Osteocyte (in vitro differentiated cells): ENCODE data around the gene TBCK. TPM values are rescaled to one million over a fixed set of nuclear protein-coding genes. Genes with fewer than 3 reads are reported as not detected.
"Not testable (repeated sequence)": the region's sequence is repeated elsewhere in the genome, so short reads cannot be mapped to it uniquely, and the experiment has no call there.

Experiments
- DNase-seq: peaks from one replicate; pipeline ENCODE4 v3.0.0; 2021; ENCODE audit warnings: mixed read lengths; ENCODE audit not compliant: unreplicated experiment; ENCODE audit errors: extremely low spot score
- H3K27ac Mint-ChIP-seq: one replicate; pipeline ENCODE4 v1.8.0; 2021; ENCODE audit warnings: mild to moderate bottlenecking, mixed read lengths; ENCODE audit not compliant: unreplicated experiment
- H3K27me3 Mint-ChIP-seq: one replicate; pipeline ENCODE4 v1.8.0; 2021; ENCODE audit warnings: mixed read lengths; ENCODE audit not compliant: unreplicated experiment
- H3K36me3 Mint-ChIP-seq: one replicate; pipeline ENCODE4 v1.8.0; 2021; ENCODE audit warnings: mixed read lengths; ENCODE audit not compliant: unreplicated experiment
- H3K4me1 Mint-ChIP-seq: one replicate; pipeline ENCODE4 v1.8.0; 2021; ENCODE audit warnings: mixed read lengths; ENCODE audit not compliant: unreplicated experiment
- H3K4me3 Mint-ChIP-seq: one replicate; pipeline ENCODE4 v1.8.0; 2021; ENCODE audit warnings: mild to moderate bottlenecking, moderate library complexity, mixed read lengths; ENCODE audit not compliant: unreplicated experiment
- H3K9me3 Mint-ChIP-seq: one replicate; pipeline ENCODE4 v1.8.0; 2021; ENCODE audit warnings: mixed read lengths; ENCODE audit not compliant: unreplicated experiment
- total RNA-seq: library from RNA; stranded (reverse); gene quantifications from 2 replicates; pipeline ENCODE4 v1.2.1, GENCODE V29; 2021
- TF ChIP-seq, protein P1 (sequence below): fragments of 200-600 bp; sonication (generic); IDR thresholded peaks from 2 replicates; pipeline ENCODE4 v1.5.0; 2021; ENCODE audit warnings: antibody characterized with exemption, mild to moderate bottlenecking, moderate library complexity

The TBCK gene
- total RNA-seq, 1 donor from 2014 or later: 49.9 TPM

- TF ChIP-seq, protein P1, sequence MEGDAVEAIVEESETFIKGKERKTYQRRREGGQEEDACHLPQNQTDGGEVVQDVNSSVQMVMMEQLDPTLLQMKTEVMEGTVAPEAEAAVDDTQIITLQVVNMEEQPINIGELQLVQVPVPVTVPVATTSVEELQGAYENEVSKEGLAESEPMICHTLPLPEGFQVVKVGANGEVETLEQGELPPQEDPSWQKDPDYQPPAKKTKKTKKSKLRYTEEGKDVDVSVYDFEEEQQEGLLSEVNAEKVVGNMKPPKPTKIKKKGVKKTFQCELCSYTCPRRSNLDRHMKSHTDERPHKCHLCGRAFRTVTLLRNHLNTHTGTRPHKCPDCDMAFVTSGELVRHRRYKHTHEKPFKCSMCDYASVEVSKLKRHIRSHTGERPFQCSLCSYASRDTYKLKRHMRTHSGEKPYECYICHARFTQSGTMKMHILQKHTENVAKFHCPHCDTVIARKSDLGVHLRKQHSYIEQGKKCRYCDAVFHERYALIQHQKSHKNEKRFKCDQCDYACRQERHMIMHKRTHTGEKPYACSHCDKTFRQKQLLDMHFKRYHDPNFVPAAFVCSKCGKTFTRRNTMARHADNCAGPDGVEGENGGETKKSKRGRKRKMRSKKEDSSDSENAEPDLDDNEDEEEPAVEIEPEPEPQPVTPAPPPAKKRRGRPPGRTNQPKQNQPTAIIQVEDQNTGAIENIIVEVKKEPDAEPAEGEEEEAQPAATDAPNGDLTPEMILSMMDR: peak; percentile 25
- no peaks in the 10 kb centered on the region for H3K9me3 Mint-ChIP-seq
- H3K27me3 Mint-ChIP-seq: no peaks in the 10 kb centered on the region
- DNase-seq: no peak
- H3K4me3 Mint-ChIP-seq: no peak overlapping the region
- no peaks in the 10 kb centered on the region for H3K4me1 Mint-ChIP-seq
- H3K36me3 Mint-ChIP-seq: peaks cover 14% of the 10 kb centered on the region
- H3K27ac Mint-ChIP-seq: no peak overlapping the region
These were observed 175.4 kb downstream of the TBCK start for GRCh38 chr4:106140601-106141000.

DNA sequence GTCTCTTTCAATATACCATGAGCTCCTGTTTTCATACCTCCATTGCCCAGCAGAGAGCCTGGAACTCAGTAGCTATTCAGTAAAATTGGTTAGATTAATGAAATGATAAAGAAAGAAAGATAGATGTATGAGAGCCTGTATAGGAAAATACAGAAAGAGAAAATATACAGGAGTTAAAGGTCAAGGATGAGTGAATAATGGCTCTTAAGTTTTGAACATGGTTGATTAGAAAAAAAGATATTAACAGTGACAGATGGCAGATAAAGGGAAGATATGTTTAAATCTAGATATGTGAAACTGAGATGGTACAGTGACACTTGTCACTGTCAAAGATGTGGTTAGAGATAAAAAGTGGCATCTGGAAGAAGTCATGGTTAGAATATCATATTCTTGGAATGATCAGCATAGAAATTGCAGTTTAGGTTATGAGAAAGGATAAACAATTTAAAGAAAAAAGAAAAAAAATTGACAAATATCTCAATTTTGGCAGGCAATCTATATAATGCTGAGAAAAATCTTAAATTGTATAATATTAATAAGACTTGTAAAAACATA is 179.2 kb downstream of the TBCK start:
- TF ChIP-seq, protein P1: no peak
- Mint-ChIP-seq H3K36me3 (peaks cover 21% of the 10 kb centered on the region), H3K4me3 (no peak overlapping the region), H3K27ac (no peak overlapping the region), H3K27me3 (no peaks in the 10 kb centered on the region), H3K9me3 (peaks cover 5% of the 10 kb centered on the region), H3K4me1 (no peaks in the 10 kb centered on the region)
- no peak for DNase-seq

DNA sequence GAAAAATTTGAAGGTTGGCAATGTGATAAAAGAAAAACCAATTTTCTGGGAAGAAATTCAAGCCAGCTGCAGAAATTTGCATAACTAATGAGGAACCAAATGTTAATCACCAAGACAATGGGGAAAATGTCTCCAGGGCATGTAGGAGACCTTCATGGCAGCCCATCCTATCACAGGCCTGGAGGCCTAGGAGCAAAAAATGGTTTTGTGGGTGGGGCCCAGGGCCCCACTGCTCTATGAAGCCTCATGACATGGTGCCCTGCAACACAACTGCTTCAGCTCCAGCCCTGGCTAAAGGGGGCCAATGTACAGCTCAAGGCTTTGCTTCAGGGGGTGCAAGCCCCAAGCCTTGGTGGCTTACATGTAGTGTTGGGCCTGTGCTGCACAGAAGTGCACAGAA is 184.0 kb downstream of the TBCK start:
- no peaks in the 10 kb centered on the region for H3K27me3 Mint-ChIP-seq
- H3K4me3 Mint-ChIP-seq: no peak overlapping the region
- TF ChIP-seq, protein P1: no peak

DNA sequence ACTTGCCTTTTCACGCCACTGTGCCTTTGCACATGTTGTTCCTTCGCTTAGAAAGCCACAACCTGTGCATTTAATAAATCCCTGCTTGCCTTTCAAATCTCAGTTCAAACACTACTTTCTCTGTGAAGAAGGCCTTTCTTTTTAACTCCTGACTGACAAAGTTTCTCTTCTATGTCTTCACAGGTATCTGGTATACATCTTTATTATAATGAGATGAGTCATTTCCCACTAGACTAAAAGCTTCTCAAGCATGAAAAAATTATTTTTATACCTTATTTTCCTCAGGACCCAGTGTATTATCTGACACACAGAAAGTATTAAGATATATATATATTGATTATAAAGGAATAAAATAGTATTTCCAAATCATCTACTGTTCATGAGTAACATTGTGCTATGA is 189.9 kb downstream of the TBCK start:
- TF ChIP-seq, protein P1: no peak
- H3K4me1 Mint-ChIP-seq: no peaks in the 10 kb centered on the region
- peaks cover 6% of the 10 kb centered on the region for H3K36me3 Mint-ChIP-seq
- H3K9me3 Mint-ChIP-seq: no peaks in the 10 kb centered on the region
- no peak overlapping the region for H3K4me3 Mint-ChIP-seq
- H3K27me3 Mint-ChIP-seq: no peaks in the 10 kb centered on the region
- DNase-seq: no peak
- no peak overlapping the region for H3K27ac Mint-ChIP-seq

More for the DNA sequence above, 184.0 kb downstream of the TBCK start:
- DNase-seq: no peak
- H3K9me3 Mint-ChIP-seq: peaks cover 8% of the 10 kb centered on the region
- H3K27ac Mint-ChIP-seq: no peak overlapping the region
- H3K4me1 Mint-ChIP-seq: no peaks in the 10 kb centered on the region
- H3K36me3 Mint-ChIP-seq: peaks cover 20% of the 10 kb centered on the region

- H3K4me3 Mint-ChIP-seq: not testable (repeated sequence)
- Mint-ChIP-seq H3K4me1 (peaks cover 14% of the 10 kb centered on the region), H3K36me3 (peaks cover 13% of the 10 kb centered on the region)
These were observed 196.0 kb downstream of the TBCK start for GRCh38 chr4:106119949-106120555.

More at GRCh38 chr4:106119949-106120555, 196.0 kb downstream of the TBCK start:
- not testable (repeated sequence) for H3K27me3 Mint-ChIP-seq, H3K9me3 Mint-ChIP-seq, H3K27ac Mint-ChIP-seq, DNase-seq
